ENCODE results near the gene HS6ST3. TPM values are rescaled to one million over a fixed set of nuclear protein-coding genes. Genes with fewer than 3 reads are reported as not detected.

Gene HS6ST3
- total RNA-seq, 1 experiment from 2014 or later: not detected

DNA sequence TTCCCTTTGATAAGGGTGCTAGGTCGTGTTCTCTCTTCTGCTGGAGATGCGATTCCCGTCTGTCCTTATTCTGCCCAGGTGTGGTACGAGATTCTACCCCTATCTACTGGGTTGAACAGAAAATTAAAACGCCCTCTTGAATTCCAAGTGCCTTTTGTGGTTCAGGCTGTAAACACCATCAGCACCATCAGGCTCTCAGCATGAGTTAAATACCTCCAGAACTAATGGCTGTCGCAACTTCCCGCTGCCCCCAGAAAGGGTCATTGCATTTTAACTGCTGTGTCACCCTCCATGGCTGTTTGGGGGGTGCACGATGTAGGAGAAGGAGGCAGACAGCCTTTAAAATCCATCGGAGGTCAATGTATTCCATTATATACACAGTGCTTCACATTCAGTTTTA lies 727.0 kb downstream of the HS6ST3 start:
- no peaks in the 10 kb centered on the region for H3K36me3 ChIP-seq (ENCODE audit: control insufficient read depth, insufficient read depth, low read length)
- CTCF ChIA-PET: interaction anchor here (1.1 to 2.3 kb wide), 4 partner anchors 141 to 797 kb away, joined by 3 to 37 read pairs (median 10); no protein-coding TSS in a partner anchor
- H3K9me3 ChIP-seq: no peaks in the 10 kb centered on the region
- Mint-ChIP-seq H3K27ac (ENCODE audit: unreplicated experiment) (no peak overlapping the region), H3K36me3 (ENCODE audit: insufficient read depth, unreplicated experiment) (no peaks in the 10 kb centered on the region), H3K4me3 (ENCODE audit: unreplicated experiment) (no peak overlapping the region), H3K4me1 (ENCODE audit: low read depth, unreplicated experiment) (no peaks in the 10 kb centered on the region), H3K27me3 (ENCODE audit: insufficient read depth, unreplicated experiment) (peaks cover 4% of the 10 kb centered on the region), H3K9me3 (ENCODE audit: unreplicated experiment) (peaks cover 22% of the 10 kb centered on the region)
- BruUV-seq (replicated peaks): no TSS peak
- POLR2A ChIA-PET: no interaction called here
- H3K27me3 ChIP-seq (replicated peaks; ENCODE audit: control insufficient read depth, insufficient read depth, low read length): no peaks in the 10 kb centered on the region
- no peak overlapping the region for H3K4me3 ChIP-seq (ENCODE audit: low read depth, low read length)
- intact Hi-C loops (cut with micrococcal nuclease; ENCODE audit: unreplicated experiment): loop anchor here (1.0 kb wide), 3 partner anchors 518 to 797 kb away; no protein-coding TSS in a partner anchor
- TF ChIP-seq, protein P1, sequence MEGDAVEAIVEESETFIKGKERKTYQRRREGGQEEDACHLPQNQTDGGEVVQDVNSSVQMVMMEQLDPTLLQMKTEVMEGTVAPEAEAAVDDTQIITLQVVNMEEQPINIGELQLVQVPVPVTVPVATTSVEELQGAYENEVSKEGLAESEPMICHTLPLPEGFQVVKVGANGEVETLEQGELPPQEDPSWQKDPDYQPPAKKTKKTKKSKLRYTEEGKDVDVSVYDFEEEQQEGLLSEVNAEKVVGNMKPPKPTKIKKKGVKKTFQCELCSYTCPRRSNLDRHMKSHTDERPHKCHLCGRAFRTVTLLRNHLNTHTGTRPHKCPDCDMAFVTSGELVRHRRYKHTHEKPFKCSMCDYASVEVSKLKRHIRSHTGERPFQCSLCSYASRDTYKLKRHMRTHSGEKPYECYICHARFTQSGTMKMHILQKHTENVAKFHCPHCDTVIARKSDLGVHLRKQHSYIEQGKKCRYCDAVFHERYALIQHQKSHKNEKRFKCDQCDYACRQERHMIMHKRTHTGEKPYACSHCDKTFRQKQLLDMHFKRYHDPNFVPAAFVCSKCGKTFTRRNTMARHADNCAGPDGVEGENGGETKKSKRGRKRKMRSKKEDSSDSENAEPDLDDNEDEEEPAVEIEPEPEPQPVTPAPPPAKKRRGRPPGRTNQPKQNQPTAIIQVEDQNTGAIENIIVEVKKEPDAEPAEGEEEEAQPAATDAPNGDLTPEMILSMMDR (IDR thresholded peaks at IDR 0.05; ENCODE audit: insufficient read depth in 1 of 2, low read depth in 1 of 2, low read length in 1 of 2, severe bottlenecking in 1 of 2, unreplicated experiment in 1 of 2): no peak
- DNase-seq: no peak
- no peaks in the 10 kb centered on the region for H3K4me1 ChIP-seq

DNA sequence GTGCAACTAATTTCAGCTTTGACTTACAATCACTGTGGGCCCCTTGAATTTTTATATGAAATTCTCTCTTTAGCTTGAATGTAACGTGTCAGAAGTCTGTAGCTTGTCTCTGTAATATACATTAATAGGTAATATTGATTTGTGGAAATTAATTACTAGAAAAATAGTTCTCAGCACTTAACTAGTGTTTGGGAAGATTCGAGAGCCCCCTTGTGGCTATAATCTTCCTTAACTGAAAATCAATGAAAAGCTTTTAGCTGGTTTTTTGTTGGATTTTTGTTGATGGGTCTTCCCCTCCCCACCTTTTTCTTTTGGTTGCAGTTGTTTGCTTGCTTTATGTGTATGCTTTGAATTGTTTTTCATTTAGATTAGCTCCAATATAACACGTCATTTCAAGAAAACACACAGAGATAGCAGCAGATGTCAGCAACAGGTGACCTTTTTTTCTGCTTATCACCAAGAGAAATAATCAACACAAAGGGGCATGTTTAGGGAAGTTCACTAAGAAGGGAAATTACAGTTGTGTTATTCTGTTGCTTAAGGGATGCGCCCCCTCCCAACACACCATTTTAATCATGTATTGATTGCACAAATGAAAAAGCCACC lies 727.5 kb downstream of the HS6ST3 start:
- H3K27me3 ChIP-seq (replicated peaks; ENCODE audit: control insufficient read depth, insufficient read depth, low read length): no peaks in the 10 kb centered on the region
- Mint-ChIP-seq H3K27ac (ENCODE audit: unreplicated experiment) (no peak overlapping the region), H3K27me3 (ENCODE audit: insufficient read depth, unreplicated experiment) (peaks cover under 1% of the 10 kb centered on the region), H3K36me3 (ENCODE audit: insufficient read depth, unreplicated experiment) (no peaks in the 10 kb centered on the region), H3K4me3 (ENCODE audit: unreplicated experiment) (no peak overlapping the region), H3K4me1 (ENCODE audit: low read depth, unreplicated experiment) (no peaks in the 10 kb centered on the region), H3K9me3 (ENCODE audit: unreplicated experiment) (peaks cover 22% of the 10 kb centered on the region)
- peak in 1 of 2 experiments; percentile 28 for DNase-seq
- H3K4me3 ChIP-seq (ENCODE audit: low read depth, low read length): no peak overlapping the region
- intact Hi-C loops (cut with micrococcal nuclease; ENCODE audit: unreplicated experiment): loop anchor here (1.0 kb wide), 3 partner anchors 518 to 797 kb away; no protein-coding TSS in a partner anchor
- no TSS peak for BruUV-seq (replicated peaks)
- no peaks in the 10 kb centered on the region for H3K36me3 ChIP-seq (ENCODE audit: control insufficient read depth, insufficient read depth, low read length)
- ChIA-PET POLR2A (no interaction called here), CTCF (interaction anchor here (0.6 to 2.3 kb wide), 6 partner anchors 141 to 797 kb away, joined by 3 to 37 read pairs (median 6); no protein-coding TSS in a partner anchor)
- no peaks in the 10 kb centered on the region for H3K9me3 ChIP-seq
- H3K4me1 ChIP-seq: no peaks in the 10 kb centered on the region
- TF ChIP-seq, protein P1 (IDR thresholded peaks at IDR 0.05; ENCODE audit: insufficient read depth in 1 of 2, low read depth in 1 of 2, low read length in 1 of 2, severe bottlenecking in 1 of 2, unreplicated experiment in 1 of 2): peak; percentile 56 to 64

DNA sequence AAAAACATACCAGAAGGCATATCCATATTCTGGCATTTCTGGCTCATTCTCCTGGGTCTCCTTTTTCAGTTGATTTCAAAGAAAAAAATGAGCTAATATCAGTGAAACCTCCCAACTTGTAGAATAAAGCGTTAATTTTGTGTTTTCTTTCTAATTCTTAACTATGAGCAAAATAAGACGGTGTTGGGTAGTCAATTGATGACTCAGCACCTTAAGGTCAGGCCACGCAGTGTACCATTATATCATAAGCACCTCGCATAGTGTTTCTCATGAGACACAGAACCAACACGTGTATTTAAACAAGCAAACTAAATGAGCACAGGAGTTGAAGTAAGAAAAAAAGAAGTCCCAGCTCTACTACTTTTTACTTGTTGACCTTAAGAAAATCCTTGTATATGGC lies 729.5 kb downstream of the HS6ST3 start:
- Histone ChIP-seq H3K4me1 (no peaks in the 10 kb centered on the region), H3K36me3 (ENCODE audit: control insufficient read depth, insufficient read depth, low read length) (no peaks in the 10 kb centered on the region), H3K27me3 (replicated peaks; ENCODE audit: control insufficient read depth, insufficient read depth, low read length) (no peaks in the 10 kb centered on the region), H3K4me3 (ENCODE audit: low read depth, low read length) (no peak overlapping the region), H3K9me3 (no peaks in the 10 kb centered on the region)
- Mint-ChIP-seq H3K36me3 (ENCODE audit: insufficient read depth, unreplicated experiment) (no peaks in the 10 kb centered on the region), H3K27me3 (ENCODE audit: insufficient read depth, unreplicated experiment) (no peaks in the 10 kb centered on the region), H3K4me3 (ENCODE audit: unreplicated experiment) (no peak overlapping the region), H3K9me3 (ENCODE audit: unreplicated experiment) (peaks cover 12% of the 10 kb centered on the region), H3K27ac (ENCODE audit: unreplicated experiment) (no peak overlapping the region), H3K4me1 (ENCODE audit: low read depth, unreplicated experiment) (no peaks in the 10 kb centered on the region)
- ChIA-PET POLR2A (no interaction called here), CTCF (no interaction called here)
- TF ChIP-seq, protein P1 (IDR thresholded peaks at IDR 0.05; ENCODE audit: insufficient read depth in 1 of 2, low read depth in 1 of 2, low read length in 1 of 2, severe bottlenecking in 1 of 2, unreplicated experiment in 1 of 2): no peak
- BruUV-seq (replicated peaks): no TSS peak
- intact Hi-C loops (cut with micrococcal nuclease; ENCODE audit: unreplicated experiment): no loop called here
- no peak for DNase-seq
